ENCODE data around the gene PCSK5. TPM values are rescaled to one million over a fixed set of nuclear protein-coding genes. Genes with fewer than 3 reads are reported as not detected.

PCSK5 gene
- total and polyA plus RNA-seq, 4 donors, result 0.58 to 3.6 (median 0.82) TPM

DNA sequence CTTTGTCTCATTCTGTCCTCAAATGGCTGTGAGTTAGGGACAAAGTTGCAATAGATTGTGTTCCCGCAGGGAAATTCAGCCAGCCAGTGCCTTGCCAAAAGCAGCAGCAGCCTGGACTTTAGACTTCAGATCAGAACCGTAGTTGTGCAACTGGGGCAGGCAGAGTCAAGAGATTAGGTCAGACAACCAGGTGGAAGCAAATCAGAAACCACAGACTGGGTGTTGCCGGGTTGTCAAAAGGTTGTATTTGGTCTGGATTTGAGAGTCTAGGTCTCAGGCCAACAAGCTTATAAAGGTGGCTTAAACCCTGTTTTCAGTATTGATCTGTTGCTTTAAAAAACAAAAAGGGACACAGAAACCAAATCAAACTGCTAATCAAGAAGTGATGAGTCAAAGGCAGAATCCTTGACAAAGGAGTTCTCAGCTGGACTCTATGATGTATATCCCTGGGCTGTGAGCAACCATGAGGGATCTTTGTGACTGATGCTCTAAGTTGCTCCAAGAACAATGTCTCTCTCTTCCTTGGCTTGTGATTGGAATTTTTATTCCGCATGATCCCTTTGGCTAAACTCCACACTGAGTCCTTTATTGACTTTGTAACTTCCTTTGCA is 482.8 kb downstream of the PCSK5 start (continued):
- TF ChIP-seq, protein P1, sequence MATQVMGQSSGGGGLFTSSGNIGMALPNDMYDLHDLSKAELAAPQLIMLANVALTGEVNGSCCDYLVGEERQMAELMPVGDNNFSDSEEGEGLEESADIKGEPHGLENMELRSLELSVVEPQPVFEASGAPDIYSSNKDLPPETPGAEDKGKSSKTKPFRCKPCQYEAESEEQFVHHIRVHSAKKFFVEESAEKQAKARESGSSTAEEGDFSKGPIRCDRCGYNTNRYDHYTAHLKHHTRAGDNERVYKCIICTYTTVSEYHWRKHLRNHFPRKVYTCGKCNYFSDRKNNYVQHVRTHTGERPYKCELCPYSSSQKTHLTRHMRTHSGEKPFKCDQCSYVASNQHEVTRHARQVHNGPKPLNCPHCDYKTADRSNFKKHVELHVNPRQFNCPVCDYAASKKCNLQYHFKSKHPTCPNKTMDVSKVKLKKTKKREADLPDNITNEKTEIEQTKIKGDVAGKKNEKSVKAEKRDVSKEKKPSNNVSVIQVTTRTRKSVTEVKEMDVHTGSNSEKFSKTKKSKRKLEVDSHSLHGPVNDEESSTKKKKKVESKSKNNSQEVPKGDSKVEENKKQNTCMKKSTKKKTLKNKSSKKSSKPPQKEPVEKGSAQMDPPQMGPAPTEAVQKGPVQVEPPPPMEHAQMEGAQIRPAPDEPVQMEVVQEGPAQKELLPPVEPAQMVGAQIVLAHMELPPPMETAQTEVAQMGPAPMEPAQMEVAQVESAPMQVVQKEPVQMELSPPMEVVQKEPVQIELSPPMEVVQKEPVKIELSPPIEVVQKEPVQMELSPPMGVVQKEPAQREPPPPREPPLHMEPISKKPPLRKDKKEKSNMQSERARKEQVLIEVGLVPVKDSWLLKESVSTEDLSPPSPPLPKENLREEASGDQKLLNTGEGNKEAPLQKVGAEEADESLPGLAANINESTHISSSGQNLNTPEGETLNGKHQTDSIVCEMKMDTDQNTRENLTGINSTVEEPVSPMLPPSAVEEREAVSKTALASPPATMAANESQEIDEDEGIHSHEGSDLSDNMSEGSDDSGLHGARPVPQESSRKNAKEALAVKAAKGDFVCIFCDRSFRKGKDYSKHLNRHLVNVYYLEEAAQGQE (IDR thresholded peaks at IDR 0.05), result peak; percentile 91

DNA sequence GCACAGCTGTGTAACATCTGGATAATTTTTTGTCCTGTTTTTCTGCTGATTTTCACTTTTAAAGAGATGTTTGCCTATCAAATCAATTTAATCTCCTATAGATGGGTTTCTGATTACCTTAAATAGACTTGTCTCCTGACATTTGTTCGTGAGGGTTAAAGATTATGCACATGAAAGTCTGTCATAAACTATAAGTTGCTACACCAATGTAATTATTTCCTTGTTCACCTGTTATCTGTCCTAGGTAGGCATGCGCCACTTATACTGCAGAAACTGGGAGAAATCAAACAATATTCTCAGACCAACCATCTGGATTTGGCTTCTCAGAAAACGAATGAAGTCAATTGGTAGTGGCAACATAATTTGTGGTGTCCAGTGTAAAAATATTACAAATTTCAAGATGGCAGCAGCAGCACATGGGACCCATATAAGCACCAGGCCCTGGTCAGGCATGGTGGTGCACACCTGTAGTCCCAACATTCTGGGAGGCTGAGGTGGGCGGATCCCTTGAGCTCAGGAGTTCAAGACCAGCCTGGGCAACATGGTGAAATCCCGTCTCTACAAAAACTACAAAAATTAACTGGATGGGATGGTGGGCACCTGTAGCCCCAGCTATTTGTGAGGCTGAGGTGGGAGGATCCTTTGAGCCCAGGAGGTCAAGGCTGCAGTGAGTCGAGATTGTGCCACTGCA is 483.5 kb downstream of the PCSK5 start:
- H3K27ac ChIP-seq (ENCODE audit: low read depth in 1 of 2, low read length in 2 of 2), result peak overlapping the region; percentile 59 to 66
- TF ChIP-seq SP1 (IDR thresholded peaks at IDR 0.05) (no peak), RAD21 (IDR thresholded peaks at IDR 0.05) (no peak), NR2F2 (IDR thresholded peaks at IDR 0.05) (no peak), FOXA2 (IDR thresholded peaks at IDR 0.05) (no peak), JUND (IDR thresholded peaks at IDR 0.05) (no peak), EGR1 (IDR thresholded peaks at IDR 0.05; ENCODE audit: low read depth in 2 of 2) (no peak), FOXA1 (IDR thresholded peaks at IDR 0.05) (no peak), GABPA (IDR thresholded peaks at IDR 0.05 in 1 of 2, conservative IDR thresholded peaks at IDR 0.05 in 1 of 2) (no peak), YY1 (IDR thresholded peaks at IDR 0.05) (no peak), HNF4A (conservative IDR thresholded peaks at IDR 0.05) (no peak)
- TF ChIP-seq, protein P2, sequence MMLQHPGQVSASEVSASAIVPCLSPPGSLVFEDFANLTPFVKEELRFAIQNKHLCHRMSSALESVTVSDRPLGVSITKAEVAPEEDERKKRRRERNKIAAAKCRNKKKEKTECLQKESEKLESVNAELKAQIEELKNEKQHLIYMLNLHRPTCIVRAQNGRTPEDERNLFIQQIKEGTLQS (IDR thresholded peaks at IDR 0.05), result no peak
- TF ChIP-seq, protein P1 (IDR thresholded peaks at IDR 0.05), result no peak
- TF ChIP-seq, protein P3, sequence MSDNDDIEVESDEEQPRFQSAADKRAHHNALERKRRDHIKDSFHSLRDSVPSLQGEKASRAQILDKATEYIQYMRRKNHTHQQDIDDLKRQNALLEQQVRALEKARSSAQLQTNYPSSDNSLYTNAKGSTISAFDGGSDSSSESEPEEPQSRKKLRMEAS (IDR thresholded peaks at IDR 0.05), result no peak
- TF ChIP-seq, protein P4, sequence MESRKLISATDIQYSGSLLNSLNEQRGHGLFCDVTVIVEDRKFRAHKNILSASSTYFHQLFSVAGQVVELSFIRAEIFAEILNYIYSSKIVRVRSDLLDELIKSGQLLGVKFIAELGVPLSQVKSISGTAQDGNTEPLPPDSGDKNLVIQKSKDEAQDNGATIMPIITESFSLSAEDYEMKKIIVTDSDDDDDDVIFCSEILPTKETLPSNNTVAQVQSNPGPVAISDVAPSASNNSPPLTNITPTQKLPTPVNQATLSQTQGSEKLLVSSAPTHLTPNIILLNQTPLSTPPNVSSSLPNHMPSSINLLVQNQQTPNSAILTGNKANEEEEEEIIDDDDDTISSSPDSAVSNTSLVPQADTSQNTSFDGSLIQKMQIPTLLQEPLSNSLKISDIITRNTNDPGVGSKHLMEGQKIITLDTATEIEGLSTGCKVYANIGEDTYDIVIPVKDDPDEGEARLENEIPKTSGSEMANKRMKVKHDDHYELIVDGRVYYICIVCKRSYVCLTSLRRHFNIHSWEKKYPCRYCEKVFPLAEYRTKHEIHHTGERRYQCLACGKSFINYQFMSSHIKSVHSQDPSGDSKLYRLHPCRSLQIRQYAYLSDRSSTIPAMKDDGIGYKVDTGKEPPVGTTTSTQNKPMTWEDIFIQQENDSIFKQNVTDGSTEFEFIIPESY (IDR thresholded peaks at IDR 0.05), result no peak
- no peaks in the 10 kb centered on the region for H3K9me3 ChIP-seq (ENCODE audit: control insufficient read depth in 4 of 4, low read length in 3 of 4)
- no peak overlapping the region for H3K4me3 ChIP-seq (ENCODE audit: low read depth in 1 of 3, low read length in 3 of 3)
- no peak for DNase-seq (ENCODE audit: low spot score)
- WGBS, result 72% methylated on average over 6 of the region's 6 CpGs
- peaks cover 2 to 52% (median 48%) of the 10 kb centered on the region in 4 donors for H3K4me1 ChIP-seq (ENCODE audit: control insufficient read depth in 4 of 4, insufficient read depth in 4 of 4, low read length in 3 of 4)
- H3K9ac ChIP-seq (ENCODE audit: low read depth in 1 of 2, low read length in 2 of 2), result no peak overlapping the region
- no peaks in the 10 kb centered on the region for H3K27me3 ChIP-seq (ENCODE audit: control insufficient read depth in 4 of 4, insufficient read depth in 4 of 4, low read length in 3 of 4)
- no peaks in the 10 kb centered on the region for H3K36me3 ChIP-seq (ENCODE audit: control insufficient read depth in 4 of 4, insufficient read depth in 3 of 4, low read depth in 1 of 4, low read length in 3 of 4)
